GM18907 (cell line): Measurements from ENCODE around the gene HDAC7.
A peak's percentile ranks its signal among the peaks of the same experiment; 100 is the strongest.

Experiments
- ATAC-seq: cut with Tn5 transposase; IDR thresholded peaks from one replicate; pipeline ENCODE4 v1.9.1; 2021; ENCODE audit warnings: mild to moderate bottlenecking, moderate library complexity; ENCODE audit not compliant: unreplicated experiment

Gene HDAC7

GRCh38 chr12:47748899-47749298 is 70.8 kb downstream of the HDAC7 start:
- no peak for ATAC-seq

- no peak for ATAC-seq
Observed at GRCh38 chr12:47748507-47748828, 71.2 kb downstream of the HDAC7 start.

- no peak for ATAC-seq
Observed at GRCh38 chr12:47747596-47748506, 71.9 kb downstream of the HDAC7 start.

GRCh38 chr12:47747126-47747525 is 72.6 kb downstream of the HDAC7 start:
- peak; percentile 35 for ATAC-seq

- no peak for ATAC-seq
Observed at GRCh38 chr12:47746523-47746922, 73.2 kb downstream of the HDAC7 start.

DNA sequence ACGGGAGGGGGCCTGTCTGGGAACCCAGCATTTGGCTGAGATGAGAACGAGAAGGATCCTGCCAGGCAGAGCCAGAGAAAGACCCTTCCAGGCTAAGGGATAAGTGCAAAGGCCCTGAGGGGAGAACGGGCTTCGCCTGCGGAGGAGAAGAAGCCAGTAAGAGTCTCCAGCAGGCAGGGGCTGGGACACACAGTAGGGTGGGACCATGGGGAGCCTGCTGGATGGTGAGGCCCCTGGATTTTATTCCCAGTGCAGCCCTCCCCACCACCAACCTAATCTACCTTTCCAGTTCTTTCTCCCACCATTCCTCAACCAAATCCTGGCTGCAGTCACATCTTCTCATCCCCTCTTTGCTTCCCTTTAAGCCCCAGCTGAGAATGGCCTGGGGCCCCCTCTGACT is 73.6 kb downstream of the HDAC7 start:
- no peak for ATAC-seq

DNA sequence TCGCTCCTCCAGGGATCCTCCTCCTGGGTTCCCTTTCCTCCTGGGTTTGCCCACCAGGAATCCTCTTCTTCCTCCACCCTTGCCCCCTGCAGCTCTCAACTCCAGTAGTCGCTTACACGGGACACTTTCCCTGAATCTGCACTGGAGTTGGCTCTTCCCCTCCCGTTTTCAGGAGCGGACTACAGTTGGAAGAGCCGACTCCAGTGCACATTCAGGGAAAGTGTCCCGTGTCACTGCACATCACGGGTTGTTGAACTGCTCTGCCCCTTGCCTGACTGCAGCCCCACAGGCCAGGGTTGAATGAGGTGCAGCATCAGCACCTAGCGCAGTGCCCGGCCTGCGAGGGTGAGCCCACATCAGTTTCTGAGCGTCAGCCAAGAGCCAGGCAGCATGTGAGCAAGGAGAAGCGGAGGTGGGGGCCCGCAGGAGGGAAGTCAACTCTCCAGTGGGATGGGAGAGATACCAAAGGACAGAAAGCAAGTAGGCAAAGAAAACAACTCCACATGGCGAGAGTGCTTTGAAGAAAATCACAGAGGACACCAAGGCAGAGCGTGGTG is 74.1 kb downstream of the HDAC7 start:
- no peak for ATAC-seq

GRCh38 chr12:47744778-47745436 is 74.8 kb downstream of the HDAC7 start:
- ATAC-seq: no peak

GRCh38 chr12:47744005-47744651 is 75.6 kb downstream of the HDAC7 start:
- no peak for ATAC-seq

GRCh38 chr12:47743311-47743860 is 76.3 kb downstream of the HDAC7 start:
- no peak for ATAC-seq

DNA sequence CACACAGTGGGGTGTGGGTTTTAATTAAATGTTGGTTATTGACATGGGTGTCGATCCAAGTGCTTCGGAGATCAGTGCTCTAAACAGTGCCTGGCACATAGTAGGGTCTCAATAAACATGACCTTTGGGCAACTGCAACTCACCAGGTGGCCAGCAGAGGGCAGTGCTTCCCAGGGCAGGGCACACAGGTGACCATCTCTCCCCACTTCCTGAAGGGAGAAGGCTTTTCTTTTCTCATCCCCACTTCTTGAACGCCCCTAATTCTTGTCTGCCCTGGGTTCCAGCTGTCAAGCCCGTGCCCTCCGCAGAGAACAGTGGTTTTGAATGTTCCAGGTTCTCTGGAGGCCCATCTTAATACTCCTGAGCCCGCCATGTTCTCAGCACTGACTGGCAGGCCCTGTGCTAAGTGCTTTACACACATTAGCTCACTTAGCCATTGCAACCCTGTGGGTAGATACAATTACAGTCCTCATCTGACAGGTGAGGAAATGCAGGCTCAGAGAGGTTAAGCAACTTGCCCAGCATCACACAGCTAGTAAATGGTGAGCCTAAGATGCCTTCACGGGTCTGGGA is 77.4 kb downstream of the HDAC7 start:
- no peak for ATAC-seq

GRCh38 chr12:47741340-47741703 is 78.4 kb downstream of the HDAC7 start:
- ATAC-seq: peak; percentile 60

DNA sequence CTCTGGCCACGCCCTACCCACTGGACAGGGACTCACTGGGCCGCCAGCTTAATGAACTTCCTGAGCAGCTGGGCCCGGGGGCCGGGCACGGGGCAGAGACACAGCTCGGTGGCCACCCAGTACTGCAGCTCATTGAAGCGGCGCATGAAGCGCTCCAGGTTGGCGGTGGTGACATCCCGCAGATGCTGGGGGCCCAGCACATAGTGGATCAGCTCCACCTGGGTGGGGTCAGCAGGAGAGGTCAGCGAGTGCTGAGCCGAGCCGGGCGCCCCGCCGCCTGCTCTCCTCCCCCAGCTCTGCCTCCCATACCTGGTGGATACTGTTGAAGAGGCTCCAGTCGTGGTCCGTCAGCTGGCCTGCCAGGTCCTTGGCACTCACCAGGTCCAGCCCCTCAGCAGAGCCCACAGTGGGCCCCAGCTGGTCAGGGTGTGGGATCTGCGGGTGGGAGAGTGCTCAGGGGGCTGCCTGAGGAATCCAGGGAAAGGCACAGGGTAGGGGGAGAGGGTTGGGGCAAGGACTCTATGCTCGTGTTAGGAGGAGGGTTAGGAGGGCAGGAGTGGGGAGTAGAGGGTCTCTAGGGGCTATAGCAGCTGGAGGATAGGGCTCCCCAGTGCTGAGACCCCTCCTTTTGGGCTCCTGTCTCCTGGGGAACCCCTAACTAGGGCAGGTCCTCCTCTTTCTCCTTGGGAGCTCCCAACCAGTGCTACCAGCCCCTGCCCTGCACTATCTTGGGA is 78.9 kb downstream of the HDAC7 start:
- ATAC-seq: peak; percentile 47

DNA sequence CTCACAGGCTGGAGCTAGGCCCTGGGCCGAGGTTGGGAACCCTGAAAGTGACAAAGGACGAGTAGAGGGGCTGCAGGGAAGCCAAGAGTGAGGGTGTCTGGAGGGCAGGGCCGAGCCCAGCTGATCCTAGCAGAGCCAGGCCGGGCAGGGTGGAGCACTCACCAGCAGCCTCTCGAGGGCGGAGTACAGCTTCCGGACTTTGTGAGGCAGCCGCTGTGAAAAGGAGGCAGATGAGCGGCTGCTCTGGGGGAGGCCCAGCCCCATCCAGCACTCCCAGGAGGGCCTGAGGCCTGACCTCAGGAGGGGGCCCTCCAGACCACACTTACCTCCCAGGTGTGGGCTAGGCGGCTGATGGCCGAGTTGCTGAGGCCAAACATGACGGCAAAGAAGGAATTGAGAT is 79.7 kb downstream of the HDAC7 start:
- ATAC-seq: peak; percentile 60

DNA sequence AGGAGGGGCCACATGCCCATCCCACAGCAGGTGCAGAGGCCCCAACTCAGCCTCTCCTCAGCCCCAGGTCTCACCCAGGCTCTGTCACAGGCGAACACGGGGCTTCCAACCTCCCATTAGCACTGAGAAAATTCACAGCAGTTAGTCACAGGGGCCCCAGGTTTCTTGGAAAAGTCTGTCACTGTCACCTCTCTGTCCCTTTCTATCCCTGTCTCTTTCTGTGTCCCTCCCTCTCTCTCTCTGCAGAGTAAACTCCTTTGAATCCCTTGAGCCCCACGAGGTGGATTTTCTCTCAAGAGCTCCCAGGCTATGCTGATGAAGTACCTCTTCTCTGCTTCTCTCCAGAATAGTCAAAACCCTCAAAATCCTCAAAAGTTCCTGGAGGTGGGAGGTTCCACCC is 80.4 kb downstream of the HDAC7 start:
- ATAC-seq: no peak

- no peak for ATAC-seq
Observed at GRCh38 chr12:47737936-47738594, 81.6 kb downstream of the HDAC7 start.

DNA sequence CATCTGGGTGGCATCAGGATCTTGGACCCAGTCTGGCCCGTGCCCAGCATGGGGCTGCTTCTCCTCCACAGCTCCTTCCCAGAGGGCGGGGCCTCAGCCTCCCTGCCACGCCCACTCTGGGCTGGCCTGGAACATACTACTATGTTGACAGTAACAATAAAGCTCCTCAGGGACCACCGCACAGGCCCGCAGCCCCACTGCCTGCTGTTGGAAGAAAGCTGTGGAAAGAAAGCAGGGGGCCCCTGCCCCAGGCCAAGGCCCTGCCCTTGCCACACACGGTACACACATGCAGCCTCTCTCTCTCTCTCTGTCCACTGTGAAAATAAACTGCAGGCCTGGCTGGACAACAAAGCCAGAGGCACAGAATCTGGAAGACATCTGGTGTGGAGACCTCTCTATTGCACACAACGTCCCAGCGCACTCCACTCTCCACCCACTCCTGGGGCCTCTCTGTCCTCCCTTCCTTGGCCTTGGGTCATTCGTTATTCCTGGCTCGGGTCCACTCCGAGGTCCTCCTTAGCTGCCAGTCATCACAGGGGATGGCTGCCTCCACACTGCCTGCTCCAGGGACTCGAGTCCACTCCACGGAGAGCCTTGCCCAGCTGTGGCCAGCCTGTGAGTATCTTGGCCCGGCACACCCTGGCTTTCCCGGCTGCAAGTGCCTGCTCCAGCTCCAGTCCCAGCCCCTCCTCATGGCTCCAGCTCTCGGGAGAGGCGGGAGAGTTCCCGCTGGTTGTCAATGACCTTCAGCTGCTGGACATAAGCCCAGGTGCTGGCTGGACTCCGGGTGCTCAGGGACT is 82.6 kb downstream of the HDAC7 start:
- ATAC-seq: no peak

- ATAC-seq: no peak
Observed at GRCh38 chr12:47736216-47736615, 83.5 kb downstream of the HDAC7 start.

DNA sequence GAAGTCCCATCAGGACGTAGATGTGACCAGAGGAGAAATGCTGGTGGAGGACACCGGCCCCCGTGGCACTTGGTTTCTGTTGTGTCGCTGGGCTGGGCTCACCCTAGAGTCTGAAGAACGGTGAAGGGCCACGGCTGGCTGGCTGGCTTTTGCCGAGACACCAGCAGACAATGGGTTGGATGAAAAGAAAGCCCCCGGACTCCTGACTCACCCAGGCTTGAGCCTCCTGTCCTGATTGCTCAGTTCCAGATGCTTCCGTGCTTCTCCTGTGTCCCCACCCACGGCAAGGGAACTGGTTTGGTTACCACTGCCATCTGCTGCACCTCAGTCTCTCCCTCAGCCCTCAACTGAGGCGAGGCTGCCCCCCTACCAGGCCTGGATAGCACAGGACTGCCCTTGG is 84.1 kb downstream of the HDAC7 start:
- ATAC-seq: no peak
